Stimulated activated CD8-positive, alpha-beta memory T cell treated with anti-CD3 and anti-CD28 coated beads, Interleukin-12 subunit alpha, Interleukin-12 subunit beta, amount 100 ng/mL, for 24 hours (primary cell): Measurements from ENCODE around the gene CR1.
"Not testable (repeated sequence)": the region's sequence is repeated elsewhere in the genome, so short reads cannot be mapped to it uniquely, and the experiment has no call there.

Experiments
- DNase-seq: peaks from one replicate; pipeline ENCODE4 v3.0.0-alpha.2; 2020; ENCODE audit errors: extremely low read depth

The CR1 gene

GRCh38 chr1:207503950-207504349, 8.0 kb downstream of the CR1 start:
- DNase-seq: no peak

- no peak for DNase-seq
These were observed 8.5 kb downstream of the CR1 start for GRCh38 chr1:207504438-207504837.

- no peak for DNase-seq
These were observed 14.5 kb downstream of the CR1 start for GRCh38 chr1:207510444-207510843.

- DNase-seq: no peak
These were observed 18.9 kb downstream of the CR1 start for GRCh38 chr1:207514890-207515289.

GRCh38 chr1:207516729-207517128, 20.8 kb downstream of the CR1 start:
- no peak for DNase-seq

- DNase-seq: no peak
These were observed 22.8 kb downstream of the CR1 start for GRCh38 chr1:207518608-207519236.

GRCh38 chr1:207519505-207520399, 23.8 kb downstream of the CR1 start:
- no peak for DNase-seq

GRCh38 chr1:207520400-207521345, 24.7 kb downstream of the CR1 start:
- not testable (repeated sequence) for DNase-seq

GRCh38 chr1:207525239-207525638, 29.3 kb downstream of the CR1 start:
- not testable (repeated sequence) for DNase-seq

GRCh38 chr1:207528401-207528800, 32.4 kb downstream of the CR1 start:
- DNase-seq: not testable (repeated sequence)

GRCh38 chr1:207536263-207536662, 40.3 kb downstream of the CR1 start:
- DNase-seq: not testable (repeated sequence)

GRCh38 chr1:207546677-207547357, 50.9 kb downstream of the CR1 start:
- DNase-seq: not testable (repeated sequence)

GRCh38 chr1:207554823-207555222, 58.9 kb downstream of the CR1 start:
- DNase-seq: not testable (repeated sequence)

- no peak for DNase-seq
These were observed 69.8 kb downstream of the CR1 start for GRCh38 chr1:207565546-207566468.

GRCh38 chr1:207571926-207572325, 76.0 kb downstream of the CR1 start:
- DNase-seq: not testable (repeated sequence)

GRCh38 chr1:207573074-207573473, 77.1 kb downstream of the CR1 start:
- not testable (repeated sequence) for DNase-seq

GRCh38 chr1:207575381-207575780, 79.4 kb downstream of the CR1 start:
- DNase-seq: not testable (repeated sequence)

GRCh38 chr1:207578796-207579435, 83.0 kb downstream of the CR1 start:
- no peak for DNase-seq

- DNase-seq: no peak
These were observed 83.5 kb downstream of the CR1 start for GRCh38 chr1:207579436-207579799.
